Progenitor cell of endocrine pancreas (in vitro differentiated cells): ENCODE results near the gene ROR2. TPM values are rescaled to one million over a fixed set of nuclear protein-coding genes. Genes with fewer than 3 reads are reported as not detected.
A peak's percentile ranks its signal among the peaks of the same experiment; 100 is the strongest.

Experiments used
- DNase-seq: peaks from one replicate; pipeline ENCODE4 v3.0.0; 2021; ENCODE audit warnings: low spot score; ENCODE audit not compliant: unreplicated experiment
- H3K27ac Mint-ChIP-seq: 2 replicates; pipeline ENCODE4 v1.8.0; 2021; ENCODE audit warnings: mild to moderate bottlenecking, moderate library complexity, mixed read lengths
- H3K27me3 Mint-ChIP-seq: 2 replicates; pipeline ENCODE4 v1.8.0; 2021; ENCODE audit warnings: mixed read lengths
- H3K36me3 Mint-ChIP-seq: 2 replicates; pipeline ENCODE4 v1.8.0; 2022; ENCODE audit warnings: mixed read lengths; ENCODE audit not compliant: insufficient read depth
- H3K4me1 Mint-ChIP-seq: 2 replicates; pipeline ENCODE4 v1.8.0; 2021; ENCODE audit warnings: low read depth, mixed read lengths
- H3K4me3 Mint-ChIP-seq: 2 replicates; pipeline ENCODE4 v1.8.0; 2021; ENCODE audit warnings: low read depth, mild to moderate bottlenecking, moderate library complexity, mixed read lengths
- H3K9me3 Mint-ChIP-seq: 2 replicates; pipeline ENCODE4 v1.8.0; 2021; ENCODE audit warnings: low read depth, mixed read lengths
- total RNA-seq: library from RNA; stranded (reverse); gene quantifications from 2 replicates; pipeline ENCODE4 v1.2.1, GENCODE V29; 2021
- TF ChIP-seq, protein P1 (sequence below): fragments of 200-600 bp; sonication (generic); IDR thresholded peaks from one replicate; pipeline ENCODE4 v1.5.0; 2021; ENCODE audit warnings: antibody characterized with exemption, mild to moderate bottlenecking; ENCODE audit not compliant: unreplicated experiment

Gene ROR2
- total RNA-seq, 1 donor from 2014 or later, result 23.6 TPM

DNA sequence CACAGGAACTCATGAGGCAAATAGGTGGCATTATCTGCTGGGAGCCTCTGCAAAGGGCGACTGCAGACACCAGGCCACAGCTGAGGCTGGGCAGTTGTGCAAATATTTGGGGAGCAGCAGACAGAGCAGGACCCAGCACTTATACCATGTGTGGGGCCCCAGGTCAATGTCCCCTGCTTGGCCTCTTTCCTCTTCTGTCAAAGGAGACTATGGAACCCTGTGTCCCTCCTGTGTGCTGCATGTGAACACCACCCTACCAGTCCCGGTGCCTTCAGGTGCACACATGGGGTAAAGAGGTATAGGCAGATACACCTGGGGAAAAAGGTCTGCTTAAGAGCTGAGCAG lies 50.8 kb downstream of the ROR2 start:
- peak overlapping the region; percentile 2 for H3K4me3 Mint-ChIP-seq
- TF ChIP-seq, protein P1, sequence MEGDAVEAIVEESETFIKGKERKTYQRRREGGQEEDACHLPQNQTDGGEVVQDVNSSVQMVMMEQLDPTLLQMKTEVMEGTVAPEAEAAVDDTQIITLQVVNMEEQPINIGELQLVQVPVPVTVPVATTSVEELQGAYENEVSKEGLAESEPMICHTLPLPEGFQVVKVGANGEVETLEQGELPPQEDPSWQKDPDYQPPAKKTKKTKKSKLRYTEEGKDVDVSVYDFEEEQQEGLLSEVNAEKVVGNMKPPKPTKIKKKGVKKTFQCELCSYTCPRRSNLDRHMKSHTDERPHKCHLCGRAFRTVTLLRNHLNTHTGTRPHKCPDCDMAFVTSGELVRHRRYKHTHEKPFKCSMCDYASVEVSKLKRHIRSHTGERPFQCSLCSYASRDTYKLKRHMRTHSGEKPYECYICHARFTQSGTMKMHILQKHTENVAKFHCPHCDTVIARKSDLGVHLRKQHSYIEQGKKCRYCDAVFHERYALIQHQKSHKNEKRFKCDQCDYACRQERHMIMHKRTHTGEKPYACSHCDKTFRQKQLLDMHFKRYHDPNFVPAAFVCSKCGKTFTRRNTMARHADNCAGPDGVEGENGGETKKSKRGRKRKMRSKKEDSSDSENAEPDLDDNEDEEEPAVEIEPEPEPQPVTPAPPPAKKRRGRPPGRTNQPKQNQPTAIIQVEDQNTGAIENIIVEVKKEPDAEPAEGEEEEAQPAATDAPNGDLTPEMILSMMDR, result no peak
- DNase-seq, result no peak
- peak overlapping the region; percentile 47 for H3K27ac Mint-ChIP-seq
- H3K9me3 Mint-ChIP-seq, result no peaks in the 10 kb centered on the region
- H3K36me3 Mint-ChIP-seq, result no peaks in the 10 kb centered on the region
- H3K27me3 Mint-ChIP-seq, result no peaks in the 10 kb centered on the region
- H3K4me1 Mint-ChIP-seq, result peaks cover 74% of the 10 kb centered on the region

DNA sequence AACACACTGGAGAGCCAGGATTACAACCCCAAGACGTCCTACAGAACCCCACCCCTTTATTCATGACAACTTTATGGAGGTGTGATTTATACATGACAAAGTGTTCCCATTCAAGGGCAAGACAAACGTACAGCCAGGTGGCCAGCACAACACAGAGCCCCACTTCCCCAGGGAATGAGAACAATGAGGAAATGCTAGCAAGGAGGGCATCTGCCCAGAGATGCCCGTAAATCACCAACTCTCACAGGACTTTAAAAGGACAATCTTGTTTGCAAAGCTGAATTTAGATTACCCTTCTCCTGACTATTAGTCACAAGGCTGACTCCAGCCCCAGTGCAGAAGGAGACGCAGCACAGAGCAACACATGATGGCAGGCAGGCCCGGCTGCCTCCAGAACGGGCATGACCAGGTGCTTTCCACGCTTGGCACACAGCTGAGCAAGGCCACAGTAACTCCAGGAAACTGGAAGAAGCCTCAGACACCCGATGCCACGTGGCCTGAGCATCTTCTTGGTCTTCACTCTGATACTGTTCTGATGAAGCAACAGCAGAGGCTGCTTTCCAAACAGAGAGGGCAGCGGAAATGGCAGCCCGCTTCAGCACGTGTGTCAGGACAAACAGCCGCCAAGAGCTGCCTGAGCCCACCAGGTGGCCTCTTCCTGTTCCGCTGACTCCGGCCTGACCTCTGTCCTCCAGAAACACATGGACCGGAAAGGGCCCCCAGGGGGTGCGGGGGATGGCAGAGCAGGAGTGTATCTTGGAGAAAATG lies 51.4 kb downstream of the ROR2 start:
- H3K36me3 Mint-ChIP-seq, result no peaks in the 10 kb centered on the region
- TF ChIP-seq, protein P1, result no peak
- peaks cover 74% of the 10 kb centered on the region for H3K4me1 Mint-ChIP-seq
- no peak for DNase-seq
- no peak overlapping the region for H3K4me3 Mint-ChIP-seq
- no peaks in the 10 kb centered on the region for H3K27me3 Mint-ChIP-seq
- H3K27ac Mint-ChIP-seq, result peak overlapping the region; percentile 44
- H3K9me3 Mint-ChIP-seq, result no peaks in the 10 kb centered on the region

DNA sequence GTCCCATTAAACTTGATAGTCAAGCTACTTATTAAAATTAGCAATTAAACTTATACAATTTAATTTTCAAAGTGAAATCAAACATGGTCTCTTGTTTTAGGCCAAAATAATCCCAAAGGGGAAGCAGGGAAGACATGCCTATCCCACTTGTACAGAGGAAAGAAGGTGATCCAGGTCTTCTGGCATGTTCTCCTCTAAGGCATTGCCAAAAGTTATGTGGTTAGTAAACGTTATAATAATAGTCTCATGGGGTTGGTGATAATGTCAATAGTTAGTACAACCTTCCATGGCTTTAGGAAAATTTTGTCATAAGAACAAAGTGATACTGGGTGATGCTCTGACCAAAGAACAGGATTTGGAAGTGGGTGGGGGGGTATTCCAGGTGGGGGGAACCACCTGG lies 52.8 kb downstream of the ROR2 start:
- Mint-ChIP-seq H3K27me3 (no peaks in the 10 kb centered on the region), H3K9me3 (no peaks in the 10 kb centered on the region), H3K4me1 (peaks cover 62% of the 10 kb centered on the region), H3K4me3 (no peak overlapping the region), H3K36me3 (peaks cover 1% of the 10 kb centered on the region), H3K27ac (peak overlapping the region; percentile 82)
- TF ChIP-seq, protein P1, result no peak
- DNase-seq, result no peak

DNA sequence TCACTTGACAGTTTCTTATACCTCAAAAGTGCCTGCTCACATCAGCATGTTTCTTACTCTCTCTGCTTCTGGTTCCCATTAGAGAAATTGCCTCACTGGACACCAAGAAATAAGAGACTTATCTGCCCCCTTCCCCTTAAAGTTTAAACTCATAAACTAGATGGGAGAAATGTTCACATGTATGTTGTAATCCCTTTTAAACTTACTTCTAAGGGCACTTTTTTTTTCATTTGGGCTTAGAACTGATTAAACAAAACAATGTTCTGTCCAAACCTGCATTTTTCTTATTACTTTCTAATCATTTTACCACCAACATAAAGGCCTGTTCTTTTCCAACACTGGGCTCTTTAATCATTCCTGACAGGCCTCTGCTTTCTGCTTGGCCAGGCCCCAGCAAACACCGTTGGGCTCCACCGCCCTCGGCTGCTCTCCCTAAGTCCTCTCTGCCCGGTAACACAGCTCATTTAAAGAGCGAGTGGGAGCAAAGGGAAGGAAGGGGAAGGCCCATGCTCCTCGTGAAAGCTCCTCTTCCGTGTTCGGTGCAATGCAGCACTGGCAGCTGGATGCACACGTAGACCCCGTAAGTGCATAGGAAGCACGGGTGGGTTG lies 53.4 kb downstream of the ROR2 start:
- peaks cover 1% of the 10 kb centered on the region for H3K36me3 Mint-ChIP-seq
- TF ChIP-seq, protein P1, result no peak
- no peaks in the 10 kb centered on the region for H3K9me3 Mint-ChIP-seq
- peaks cover 57% of the 10 kb centered on the region for H3K4me1 Mint-ChIP-seq
- no peak for DNase-seq
- H3K27me3 Mint-ChIP-seq, result no peaks in the 10 kb centered on the region
- peak overlapping the region; percentile 8 for H3K4me3 Mint-ChIP-seq
- H3K27ac Mint-ChIP-seq, result peak overlapping the region; percentile 82

DNA sequence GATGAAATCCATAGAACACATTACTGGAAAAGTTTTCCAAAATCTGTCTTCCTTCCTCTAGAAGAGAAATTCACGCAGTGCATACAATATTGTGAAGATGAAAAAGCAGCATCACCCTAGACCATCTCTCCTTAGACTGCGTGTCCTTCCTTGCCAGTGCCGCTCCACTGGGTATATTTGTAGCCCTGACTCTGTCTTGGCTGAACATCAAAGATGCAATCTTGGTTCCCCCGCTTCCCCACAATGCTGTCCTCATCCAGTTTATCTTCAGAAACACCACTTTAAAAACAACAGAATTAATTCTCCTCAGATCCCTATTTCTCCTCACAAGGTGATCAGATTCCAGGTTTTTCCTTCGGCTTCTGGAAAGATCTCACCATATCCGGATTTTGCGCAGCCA lies 53.9 kb downstream of the ROR2 start:
- peaks cover 53% of the 10 kb centered on the region for H3K4me1 Mint-ChIP-seq
- H3K27me3 Mint-ChIP-seq, result no peaks in the 10 kb centered on the region
- TF ChIP-seq, protein P1, result no peak
- H3K36me3 Mint-ChIP-seq, result peaks cover 1% of the 10 kb centered on the region
- no peaks in the 10 kb centered on the region for H3K9me3 Mint-ChIP-seq
- DNase-seq, result no peak
- H3K27ac Mint-ChIP-seq, result peak overlapping the region; percentile 82
- H3K4me3 Mint-ChIP-seq, result no peak overlapping the region
